GM19324 (cell line): ENCODE measurements around the gene SELENOI.

Source experiments
- ATAC-seq: cut with Tn5 transposase; IDR thresholded peaks from one replicate; pipeline ENCODE4 v1.9.1; 2021; ENCODE audit warnings: mild to moderate bottlenecking, moderate library complexity; ENCODE audit not compliant: unreplicated experiment, low FRiP score

Gene SELENOI

DNA sequence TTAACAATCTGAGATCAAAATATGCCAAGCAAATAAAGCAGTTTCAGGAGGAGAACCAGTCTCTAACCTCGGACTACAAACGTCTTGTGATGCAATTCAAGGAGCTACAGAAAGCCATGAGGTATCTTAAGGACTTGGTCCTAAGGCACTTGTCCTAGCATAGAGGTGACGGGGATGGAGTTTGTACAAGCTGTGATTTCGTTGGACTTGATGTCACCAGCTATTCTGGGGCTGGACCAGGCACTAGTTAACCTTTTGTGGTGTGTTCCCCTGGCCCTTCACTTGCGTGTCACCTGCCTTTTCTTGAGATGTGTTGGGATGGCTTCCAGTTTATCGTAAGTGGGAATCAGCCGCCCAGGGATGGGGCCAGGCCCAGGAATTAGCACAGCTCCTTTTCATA, 98.3 kb downstream of the SELENOI start:
- ATAC-seq, result no peak
